Activated CD4-positive, alpha-beta memory T cell treated with anti-CD3 and anti-CD28 coated beads, Interleukin-2, amount 10 ng/mL, durations not matched to agents 7 days and 5 days (primary cell): ENCODE results near the gene F2RL2. TPM values are rescaled to one million over a fixed set of nuclear protein-coding genes. Genes with fewer than 3 reads are reported as not detected.

Source experiments
- CTCF ChIA-PET: fragments of 350-600 bp; sonication (Branson Sonifier 250); formaldehyde crosslinking; loops from one replicate; lab custom pipeline; 2021; ENCODE audit warnings: antibody characterized with exemption, inconsistent platforms; lab: Charles Lee
- POLR2A ChIA-PET: fragments of 350-600 bp; sonication (Branson Sonifier 250); formaldehyde crosslinking; loops from one replicate; lab custom pipeline; 2021; ENCODE audit warnings: antibody characterized with exemption; lab: Charles Lee
- DNase-seq: peaks from one replicate; pipeline ENCODE4 v3.0.0-alpha.2; 2020
- H3K27ac Mint-ChIP-seq: one replicate; pipeline ENCODE4 v1.8.0; 2021; ENCODE audit warnings: mild to moderate bottlenecking, mixed read lengths
- H3K27me3 Mint-ChIP-seq: one replicate; pipeline ENCODE4 v1.8.0; 2021; ENCODE audit warnings: mixed read lengths
- H3K36me3 Mint-ChIP-seq: one replicate; pipeline ENCODE4 v1.8.0; 2021; ENCODE audit warnings: low read depth, mixed read lengths
- H3K4me1 Mint-ChIP-seq: one replicate; pipeline ENCODE4 v1.8.0; 2021; ENCODE audit warnings: mixed read lengths
- H3K4me3 Mint-ChIP-seq: one replicate; pipeline ENCODE4 v1.8.0; 2021; ENCODE audit warnings: mild to moderate bottlenecking, mixed read lengths
- H3K9me3 Mint-ChIP-seq: one replicate; pipeline ENCODE4 v1.8.0; 2021; ENCODE audit warnings: mixed read lengths
- total RNA-seq, 2 experiments: library from RNA; stranded (reverse); gene quantifications; one replicate each; pipeline ENCODE4 v1.2.3, GENCODE V29; 2021

F2RL2 gene
- total RNA-seq, 2 experiments from 2014 or later = not detected

- Mint-ChIP-seq H3K27ac (no peak overlapping the region), H3K4me3 (no peak overlapping the region), H3K36me3 (peaks cover 23% of the 10 kb centered on the region), H3K27me3 (no peaks in the 10 kb centered on the region), H3K9me3 (no peaks in the 10 kb centered on the region), H3K4me1 (peaks cover 29% of the 10 kb centered on the region)
- ChIA-PET CTCF (interaction anchor here (1.0 to 3.2 kb wide), 2 partner anchors 38 to 178 kb away, joined by 3 to 23 read pairs; partner anchors contain the start of gene IQGAP2), POLR2A (interaction anchor here (1.4 to 4.6 kb wide), 2 partner anchors 33 to 177 kb away, joined by 4 to 19 read pairs; no protein-coding TSS in a partner anchor)
- DNase-seq = no peak
These were observed 42.2 kb downstream of the F2RL2 start for GRCh38 chr5:76580981-76581380.

GRCh38 chr5:76579166-76579937 lies 43.9 kb downstream of the F2RL2 start:
- DNase-seq = no peak
- peaks cover 29% of the 10 kb centered on the region for H3K4me1 Mint-ChIP-seq
- POLR2A ChIA-PET = interaction anchor here (4.6 kb wide), 1 partner anchor 32 kb away, joined by 19 read pairs; no protein-coding TSS in a partner anchor

GRCh38 chr5:76576996-76577395 lies 46.2 kb downstream of the F2RL2 start:
- H3K9me3 Mint-ChIP-seq = no peaks in the 10 kb centered on the region
- POLR2A ChIA-PET = interaction anchor here (0.9 to 1.0 kb wide), 2 partner anchors 15 to 30 kb away, joined by 3 to 8 read pairs; no protein-coding TSS in a partner anchor
- no peak for DNase-seq
- peaks cover 21% of the 10 kb centered on the region for H3K36me3 Mint-ChIP-seq
- no peaks in the 10 kb centered on the region for H3K27me3 Mint-ChIP-seq
- H3K27ac Mint-ChIP-seq = no peak overlapping the region
- H3K4me3 Mint-ChIP-seq = no peak overlapping the region
- peaks cover 16% of the 10 kb centered on the region for H3K4me1 Mint-ChIP-seq
- CTCF ChIA-PET = interaction anchor here (0.6 to 1.7 kb wide), 4 partner anchors 23 to 149 kb away, joined by 3 to 5 read pairs (median 3); no protein-coding TSS in a partner anchor

More at GRCh38 chr5:76579166-76579937, 43.9 kb downstream of the F2RL2 start:
- Mint-ChIP-seq H3K4me3 (no peak overlapping the region), H3K27me3 (no peaks in the 10 kb centered on the region), H3K36me3 (peaks cover 23% of the 10 kb centered on the region), H3K9me3 (no peaks in the 10 kb centered on the region), H3K27ac (no peak overlapping the region)
- CTCF ChIA-PET = no interaction called here

GRCh38 chr5:76576450-76576849 lies 46.8 kb downstream of the F2RL2 start:
- no peaks in the 10 kb centered on the region for H3K9me3 Mint-ChIP-seq
- POLR2A ChIA-PET = interaction anchor here (1.0 kb wide), 1 partner anchor 29 kb away, joined by 8 read pairs; no protein-coding TSS in a partner anchor
- no peak for DNase-seq
- CTCF ChIA-PET = interaction anchor here (0.6 to 1.7 kb wide), 2 partner anchors 24 to 149 kb away, joined by 3 to 5 read pairs; no protein-coding TSS in a partner anchor
- peaks cover 11% of the 10 kb centered on the region for H3K4me1 Mint-ChIP-seq
- H3K27me3 Mint-ChIP-seq = no peaks in the 10 kb centered on the region
- no peak overlapping the region for H3K4me3 Mint-ChIP-seq
- no peak overlapping the region for H3K27ac Mint-ChIP-seq
- peaks cover 26% of the 10 kb centered on the region for H3K36me3 Mint-ChIP-seq

GRCh38 chr5:76571559-76571958 lies 51.6 kb downstream of the F2RL2 start:
- DNase-seq = no peak
- Mint-ChIP-seq H3K27me3 (no peaks in the 10 kb centered on the region), H3K36me3 (peaks cover 31% of the 10 kb centered on the region), H3K4me1 (peaks cover 4% of the 10 kb centered on the region), H3K4me3 (no peak overlapping the region), H3K9me3 (no peaks in the 10 kb centered on the region), H3K27ac (no peak overlapping the region)
- ChIA-PET POLR2A (interaction anchor here (1.1 kb wide), 1 partner anchor 24 kb away, joined by 3 read pairs; no protein-coding TSS in a partner anchor), CTCF (interaction anchor here (1.0 to 1.6 kb wide), 3 partner anchors 8 to 23 kb away, joined by 3 to 7 read pairs (median 3); no protein-coding TSS in a partner anchor)

- CTCF ChIA-PET = interaction anchor here (1.4 kb wide), 1 partner anchor 13 kb away, joined by 5 read pairs; no protein-coding TSS in a partner anchor
- no peak for DNase-seq
- Mint-ChIP-seq H3K4me3 (no peak overlapping the region), H3K27me3 (no peaks in the 10 kb centered on the region), H3K4me1 (peaks cover 6% of the 10 kb centered on the region), H3K36me3 (peaks cover 35% of the 10 kb centered on the region), H3K9me3 (no peaks in the 10 kb centered on the region), H3K27ac (no peak overlapping the region)
- POLR2A ChIA-PET = no interaction called here
These were observed 53.0 kb downstream of the F2RL2 start for GRCh38 chr5:76570153-76570552.

Other genes with a start within 250 kb of the F2RL2 start
- gene IQGAP2, start 220.1 kb downstream of the F2RL2 start, total RNA-seq = 100 to 1,000 TPM; 118 to 124 TPM
- gene F2R, start 92.7 kb upstream of the F2RL2 start, total RNA-seq = 10 to 100 TPM; 35.0 to 36.6 TPM
- gene F2RL1, start 195.6 kb upstream of the F2RL2 start, total RNA-seq = under 1 TPM; 0.78 to 0.81 TPM
- 1 to 10 TPM; 2.5 to 2.6 TPM for gene S100Z, start 226.6 kb upstream of the F2RL2 start, total RNA-seq